Subcutaneous adipose tissue (tissue), 4 donors: ENCODE results near the gene RGL1. TPM values are rescaled to one million over a fixed set of nuclear protein-coding genes. Genes with fewer than 3 reads are reported as not detected.

ENCODE experiments used
- total RNA-seq, 4 donors: library from RNA; depleted of rRNA; stranded (reverse); fragments of >200 nt; gene quantifications; one replicate each; pipeline ENCODE4 v1.1.0, GENCODE V29; 2016
- TF ChIP-seq, protein P1 (sequence below): fragments of 450-650 bp; IDR thresholded peaks from one replicate; pipeline ENCODE4 v1.5.1; 2016; ENCODE audit warnings: low read depth, mild to moderate bottlenecking, control low read depth, antibody characterized with exemption, moderate library complexity

RGL1 gene
- total RNA-seq, 4 donors from 2014 or later = 41.8 to 81.8 (median 59.0) TPM

DNA sequence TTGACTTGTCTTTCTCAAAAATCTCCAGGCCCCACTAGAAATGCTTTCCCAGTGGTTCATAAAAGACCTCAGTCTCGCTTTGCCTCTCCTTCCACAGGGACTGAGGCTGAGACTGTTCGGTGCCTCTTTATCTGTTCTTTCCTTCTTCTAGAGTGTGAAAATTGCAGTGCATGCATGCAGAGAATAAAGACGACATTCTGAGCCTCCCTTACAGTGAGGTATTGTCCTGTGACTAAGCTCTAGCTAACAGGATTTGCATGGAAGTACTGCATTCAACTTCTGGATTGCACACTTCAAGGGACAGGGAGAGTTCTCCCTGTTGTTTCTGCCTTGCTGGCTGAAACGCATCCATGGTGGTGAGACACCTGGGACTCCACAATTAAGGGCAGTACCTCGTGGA lies 163.5 kb downstream of the RGL1 start:
- TF ChIP-seq, protein P1, sequence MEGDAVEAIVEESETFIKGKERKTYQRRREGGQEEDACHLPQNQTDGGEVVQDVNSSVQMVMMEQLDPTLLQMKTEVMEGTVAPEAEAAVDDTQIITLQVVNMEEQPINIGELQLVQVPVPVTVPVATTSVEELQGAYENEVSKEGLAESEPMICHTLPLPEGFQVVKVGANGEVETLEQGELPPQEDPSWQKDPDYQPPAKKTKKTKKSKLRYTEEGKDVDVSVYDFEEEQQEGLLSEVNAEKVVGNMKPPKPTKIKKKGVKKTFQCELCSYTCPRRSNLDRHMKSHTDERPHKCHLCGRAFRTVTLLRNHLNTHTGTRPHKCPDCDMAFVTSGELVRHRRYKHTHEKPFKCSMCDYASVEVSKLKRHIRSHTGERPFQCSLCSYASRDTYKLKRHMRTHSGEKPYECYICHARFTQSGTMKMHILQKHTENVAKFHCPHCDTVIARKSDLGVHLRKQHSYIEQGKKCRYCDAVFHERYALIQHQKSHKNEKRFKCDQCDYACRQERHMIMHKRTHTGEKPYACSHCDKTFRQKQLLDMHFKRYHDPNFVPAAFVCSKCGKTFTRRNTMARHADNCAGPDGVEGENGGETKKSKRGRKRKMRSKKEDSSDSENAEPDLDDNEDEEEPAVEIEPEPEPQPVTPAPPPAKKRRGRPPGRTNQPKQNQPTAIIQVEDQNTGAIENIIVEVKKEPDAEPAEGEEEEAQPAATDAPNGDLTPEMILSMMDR = no peak

DNA sequence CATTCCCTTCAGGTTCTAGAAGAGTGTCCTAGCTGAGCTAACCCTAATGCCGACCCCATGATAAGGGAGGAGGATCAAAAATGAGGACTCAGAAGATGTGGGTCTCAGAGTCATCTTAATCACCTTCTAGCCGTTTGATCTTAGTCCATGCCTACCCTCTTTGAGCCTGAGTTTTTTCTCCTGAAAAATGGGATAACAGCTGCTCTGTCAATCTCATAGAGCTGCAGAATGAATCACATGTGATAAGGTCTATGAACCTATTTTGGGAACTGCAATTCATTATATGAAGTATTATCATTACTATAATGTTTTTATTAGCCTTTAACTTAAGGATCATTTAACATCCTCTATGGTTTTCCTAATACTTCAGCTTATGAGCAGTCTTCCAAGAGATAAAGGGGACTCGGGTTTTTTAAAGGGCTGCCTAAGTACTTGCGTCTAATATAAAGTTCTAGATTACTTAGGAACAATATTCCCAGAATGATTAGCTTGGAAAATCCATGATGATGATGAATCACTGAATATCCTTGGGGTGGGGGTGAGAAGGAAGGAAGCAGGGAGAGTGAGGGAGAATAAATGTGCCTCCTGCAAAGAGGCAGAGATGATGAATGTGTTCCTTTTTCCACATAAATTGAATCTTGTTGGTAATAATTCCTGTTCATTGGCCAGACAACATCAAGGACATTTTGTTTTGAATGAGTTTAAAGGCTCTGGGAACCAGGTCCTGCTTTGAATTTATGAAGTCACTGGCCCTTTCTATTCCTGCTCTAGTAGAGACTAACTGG lies 165.8 kb downstream of the RGL1 start:
- TF ChIP-seq, protein P1 = no peak

DNA sequence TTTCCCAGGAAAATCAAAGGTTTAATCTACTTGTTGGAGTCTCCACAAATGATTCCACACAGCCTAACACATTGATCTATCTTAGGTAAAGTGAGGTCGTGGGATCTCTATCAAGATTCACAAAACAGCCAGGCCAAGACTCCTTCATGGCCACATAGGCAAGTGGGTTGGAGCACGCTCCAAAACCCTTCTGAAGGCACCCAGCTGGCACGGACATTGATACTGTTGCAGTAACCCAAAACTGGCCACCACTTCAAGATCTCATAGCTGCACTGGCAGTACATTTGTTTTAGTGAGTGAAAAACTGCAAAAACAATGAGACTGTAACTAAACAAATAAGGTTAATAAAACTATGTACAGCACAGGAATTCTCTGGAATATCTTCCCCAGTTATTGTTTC lies 170.7 kb downstream of the RGL1 start:
- TF ChIP-seq, protein P1 = no peak

DNA sequence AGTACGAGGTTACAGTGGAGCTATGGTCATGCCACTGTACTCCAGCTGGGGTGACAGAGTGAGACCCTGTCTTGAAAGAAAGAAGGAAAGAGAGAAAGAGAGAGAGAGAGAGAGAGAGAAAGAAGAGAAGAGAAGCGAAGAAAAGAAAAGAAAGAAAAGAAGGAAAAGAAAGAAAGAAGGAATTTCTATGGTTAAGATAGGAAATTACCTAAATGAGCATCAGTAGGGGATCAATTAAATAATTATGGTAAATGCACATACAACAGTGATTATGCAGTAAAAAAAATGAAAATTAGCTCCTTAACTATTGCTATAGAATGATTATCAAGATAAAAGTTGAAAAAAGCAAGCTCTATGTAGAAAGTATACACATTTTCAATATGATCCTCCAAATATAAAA lies 172.8 kb downstream of the RGL1 start:
- TF ChIP-seq, protein P1 = no peak

Other genes starting within 250 kb of the RGL1 start
- gene NCF2, start 214.7 kb upstream of the RGL1 start, total RNA-seq = 100 to 1,000 TPM in 1 of 4 donors, 10 to 100 TPM in 3; 12.6 to 128 (median 36.2) TPM
- 100 to 1,000 TPM in 2 of 4 donors, 10 to 100 TPM in 2; 59.7 to 202 (median 102) TPM for gene ARPC5, start 169.3 kb upstream of the RGL1 start, total RNA-seq
- not detected for gene APOBEC4, start 151.8 kb upstream of the RGL1 start, total RNA-seq
- gene COLGALT2, start 232.6 kb downstream of the RGL1 start, total RNA-seq = under 1 TPM in 3 of 4 donors, not detected in 1; 0.17 to 0.88 (median 0.82) TPM
- 10 to 100 TPM; 18.3 to 29.0 (median 20.3) TPM for gene TSEN15, start 246.6 kb downstream of the RGL1 start, total RNA-seq